M059J (cell line): ENCODE data around the gene NLRP3. TPM values are rescaled to one million over a fixed set of nuclear protein-coding genes. Genes with fewer than 3 reads are reported as not detected.
"Not testable (repeated sequence)": the region's sequence is repeated elsewhere in the genome, so short reads cannot be mapped to it uniquely, and the experiment has no call there.

Experiments used
- DNase-seq: peaks from one replicate; pipeline ENCODE4 v3.0.0-alpha.2; 2012; ENCODE audit warnings: low read depth
- total RNA-seq: library from RNA; depleted of rRNA; stranded (reverse); fragments of >200 nt; shearing (Covaris generic); gene quantifications from 2 replicates; pipeline ENCODE4 v1.2.3, GENCODE V29; 2014; rRNA removed

The NLRP3 gene
- 7.4 and 9.2 TPM in 2 replicates for total RNA-seq

DNA sequence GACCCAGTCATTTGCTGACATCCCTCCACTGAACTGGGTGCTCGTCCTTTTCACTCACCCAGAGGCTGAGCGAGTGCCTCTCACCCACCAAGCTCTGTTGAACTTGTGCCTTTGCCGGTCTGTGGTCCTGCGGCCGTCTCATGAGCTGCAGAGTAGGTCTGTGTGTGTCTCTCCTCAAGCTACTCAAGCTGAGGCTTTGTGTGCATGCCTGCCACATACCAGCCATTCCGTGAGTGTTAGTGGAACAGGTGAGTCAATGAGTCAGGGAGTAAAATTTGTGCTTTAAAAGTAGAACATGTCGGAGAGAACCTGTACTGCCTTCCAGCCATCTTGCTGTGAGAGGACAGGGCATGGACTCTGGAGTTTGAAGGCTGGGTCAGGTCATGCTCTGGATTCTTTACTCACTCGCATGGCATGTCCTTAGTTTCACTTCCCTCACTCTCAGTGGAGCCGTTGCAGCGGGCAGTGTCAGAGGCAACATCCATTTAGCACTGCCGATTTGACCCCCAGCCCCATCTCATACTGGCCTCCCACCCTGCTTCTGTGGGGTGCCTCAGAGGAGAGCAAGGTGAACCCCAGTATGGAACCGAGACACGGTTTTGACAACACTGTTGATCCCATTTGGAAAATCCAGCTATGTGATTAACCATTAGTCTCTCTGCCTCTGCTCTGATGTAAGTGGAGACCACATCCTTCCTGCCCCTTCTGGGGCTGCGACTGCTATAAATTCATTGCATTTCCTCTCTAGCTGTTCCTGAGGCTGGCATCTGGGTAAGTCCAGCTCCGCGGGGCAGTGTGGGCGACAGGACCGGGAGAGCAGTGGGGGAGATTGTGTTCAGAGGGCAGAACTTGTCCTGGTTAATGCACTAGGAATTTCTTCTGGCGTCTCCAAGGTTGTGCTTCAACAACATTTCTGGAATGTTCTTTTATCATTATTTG lies at the start of gene NLRP3:
TSS of gene NLRP3 (plus strand) at position 751 of the 939 bp plus-strand sequence. CDS start 2,628 bp downstream, outside the sequence.
- peak; percentile 82 for DNase-seq

DNA sequence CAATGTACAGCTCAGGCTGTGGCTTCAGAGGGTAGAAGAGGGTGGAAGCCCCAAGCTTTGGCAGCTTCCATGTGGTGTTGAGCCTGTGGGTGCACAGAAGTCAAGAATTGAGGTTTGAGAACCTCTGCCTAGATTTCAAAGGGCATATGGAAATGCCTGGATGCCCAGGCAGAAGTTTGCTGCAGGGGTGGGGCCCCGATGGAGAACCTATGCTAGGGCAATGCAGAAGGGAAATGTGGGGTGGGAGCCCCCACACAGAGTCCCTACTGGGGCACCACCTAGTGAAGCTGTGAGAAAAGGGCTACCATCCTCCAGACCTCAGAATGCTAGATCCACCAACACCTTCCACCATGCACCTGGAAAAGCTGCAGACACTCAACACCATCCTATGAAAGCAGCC lies 49.6 kb upstream of the NLRP3 start:
- not testable (repeated sequence) for DNase-seq

DNA sequence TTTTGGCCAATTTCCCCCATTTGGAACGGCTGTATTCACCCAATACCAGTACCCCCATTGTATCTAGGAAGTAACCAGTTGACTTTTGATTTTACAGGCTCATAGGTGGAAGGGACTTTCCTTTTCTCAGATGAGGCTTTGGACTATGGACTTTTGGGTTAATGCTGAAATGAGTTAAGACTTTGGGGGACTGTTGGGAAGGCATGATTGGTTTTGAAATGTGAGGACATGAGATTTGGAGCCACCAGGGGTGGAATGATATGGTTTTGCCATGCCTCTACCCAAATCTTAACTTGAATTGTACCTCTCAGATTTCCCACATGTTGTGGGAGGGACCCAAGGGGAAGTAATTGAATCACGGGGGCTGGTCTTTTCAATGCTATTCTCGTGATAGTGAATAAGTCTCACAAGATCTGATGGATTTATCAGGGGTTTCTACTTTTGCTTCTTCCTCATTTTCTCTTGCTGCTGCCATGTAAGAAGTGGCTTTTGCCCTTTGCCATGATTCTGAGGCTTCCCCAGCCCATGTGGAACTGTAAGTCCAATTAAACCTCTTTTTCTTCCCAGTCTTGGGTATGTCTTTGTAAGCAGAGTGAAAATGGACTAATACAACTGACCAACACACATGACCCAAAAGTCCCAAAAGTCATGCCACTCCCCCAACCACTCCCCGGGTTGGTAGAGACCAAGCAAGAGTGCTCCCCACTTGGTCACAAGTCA lies 48.9 kb upstream of the NLRP3 start:
- DNase-seq: no peak

DNA sequence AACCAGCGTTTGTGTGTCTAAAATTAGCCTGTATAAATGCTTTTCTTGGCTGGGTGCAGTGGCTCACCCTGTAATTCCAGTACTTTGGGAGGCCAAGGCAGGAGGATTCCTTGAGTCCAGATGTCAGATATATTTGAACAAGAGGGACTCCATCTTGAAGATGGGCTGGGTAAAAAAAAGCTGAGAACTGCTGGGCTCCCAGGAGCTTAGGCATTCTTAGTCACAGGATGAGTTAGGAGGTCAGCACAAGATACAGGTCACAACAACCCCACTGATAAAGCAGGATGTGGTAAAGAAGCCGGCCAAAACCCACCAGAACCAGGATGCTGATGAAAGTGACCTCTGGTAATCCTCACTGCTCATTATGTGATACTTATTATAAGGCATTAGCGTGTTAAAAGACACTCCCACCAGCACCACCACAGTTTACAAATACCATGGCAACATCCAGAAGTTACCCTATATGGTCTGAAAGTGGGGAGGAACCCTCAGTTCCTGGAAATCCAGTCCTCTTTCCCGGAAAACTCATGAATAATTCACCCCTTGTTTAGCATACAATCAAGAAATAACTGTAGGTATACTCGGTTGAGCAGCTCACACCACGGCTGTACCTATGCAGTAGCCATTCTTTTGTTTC lies 48.1 kb upstream of the NLRP3 start:
- DNase-seq: peak; percentile 87

DNA sequence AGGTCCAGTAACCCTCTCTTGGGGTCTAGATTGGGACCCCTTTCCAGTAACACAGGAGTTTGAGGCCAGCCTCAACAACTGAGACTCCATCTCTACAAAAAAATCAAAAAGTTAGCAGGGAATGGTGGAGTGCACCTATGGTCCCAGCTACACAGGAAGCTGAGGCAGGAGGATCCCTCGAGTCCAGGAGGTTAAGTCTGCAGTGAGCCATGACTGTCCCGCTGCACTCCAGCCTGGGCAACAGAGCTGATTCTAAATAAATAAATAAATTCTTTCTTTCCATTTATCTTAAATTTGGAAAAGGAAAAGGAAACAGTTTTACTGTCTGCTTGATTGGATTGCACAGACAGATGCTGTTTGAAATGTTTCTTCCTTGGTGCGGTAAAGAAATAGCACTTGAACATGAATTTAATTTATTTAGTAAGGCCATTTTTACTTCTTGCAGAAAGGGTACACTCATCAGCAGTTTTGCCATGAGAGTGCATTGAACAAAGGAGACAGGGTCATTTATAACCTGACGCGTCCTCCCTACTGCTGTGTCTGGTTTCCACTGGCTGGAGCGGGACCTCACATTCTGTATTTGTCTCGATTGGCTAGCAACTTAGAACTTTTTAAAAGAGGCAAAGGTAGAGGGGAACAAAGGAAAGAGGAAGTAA lies 47.4 kb upstream of the NLRP3 start:
- DNase-seq: no peak

DNA sequence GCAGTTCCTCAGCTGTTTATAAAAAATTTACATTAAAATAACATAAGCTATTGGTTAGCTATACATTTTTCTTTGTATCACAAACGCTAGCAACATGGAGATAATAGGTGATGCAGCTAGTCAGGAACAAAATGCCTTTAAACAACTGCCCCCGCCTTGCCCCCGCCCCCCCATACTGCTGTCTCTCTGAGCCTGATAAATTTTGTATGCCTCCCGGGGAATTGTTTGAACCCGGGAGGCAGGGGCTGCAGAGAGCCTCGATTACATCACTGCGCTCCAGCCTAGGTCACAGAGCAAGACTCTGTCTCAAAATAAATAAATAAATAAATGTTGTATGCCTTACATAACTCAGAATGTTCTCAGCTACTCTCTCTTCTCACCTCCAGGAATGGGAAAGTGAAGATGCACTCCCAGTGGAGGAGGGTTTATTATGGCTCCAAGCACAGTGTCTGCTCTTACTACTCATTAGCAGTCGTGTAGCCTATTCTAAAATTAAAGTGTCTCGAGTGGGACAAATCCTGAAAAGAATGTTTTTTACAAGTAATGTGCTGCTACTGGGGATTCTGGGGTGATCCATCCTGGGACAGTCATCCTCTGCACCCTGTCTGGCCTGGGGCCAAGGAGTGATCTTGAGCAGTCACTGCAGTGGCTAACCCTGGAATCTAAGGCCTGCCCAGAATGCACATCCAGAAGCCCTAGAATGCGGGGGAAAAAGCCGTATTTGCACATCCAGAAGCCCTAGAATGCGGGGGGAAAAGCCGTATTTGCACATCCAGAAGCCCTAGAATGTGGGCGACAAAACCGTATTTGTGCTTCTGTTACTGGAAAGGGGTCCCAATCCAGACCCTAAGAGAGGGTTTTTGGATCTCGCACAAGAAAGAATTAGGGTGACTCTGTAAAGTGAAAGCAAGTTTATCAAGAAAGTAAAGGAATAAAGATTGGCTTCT lies 44.9 kb upstream of the NLRP3 start:
- DNase-seq: peak; percentile 54

DNA sequence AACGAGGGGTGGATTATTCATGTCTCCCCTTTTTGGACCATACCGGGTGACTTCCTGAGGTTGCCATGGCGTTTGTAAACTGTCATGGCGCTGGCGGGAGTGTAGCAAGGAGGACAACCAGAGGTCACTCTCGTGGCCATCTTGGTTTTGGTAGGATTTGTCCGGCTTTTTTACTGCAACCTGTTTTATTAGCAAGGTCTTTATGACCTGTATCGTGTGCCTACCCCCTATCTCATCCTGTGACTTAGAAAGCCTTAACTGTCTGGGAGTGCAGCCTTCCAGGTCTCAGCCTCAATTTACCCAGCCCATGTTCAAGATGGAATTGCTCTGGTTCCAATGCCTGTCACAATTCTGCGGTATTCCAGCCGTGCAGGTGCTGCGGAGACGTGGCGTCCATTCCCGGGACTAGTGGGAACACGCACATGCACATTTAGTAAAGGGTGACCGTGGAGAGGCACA lies 44.1 kb upstream of the NLRP3 start:
- DNase-seq: no peak

DNA sequence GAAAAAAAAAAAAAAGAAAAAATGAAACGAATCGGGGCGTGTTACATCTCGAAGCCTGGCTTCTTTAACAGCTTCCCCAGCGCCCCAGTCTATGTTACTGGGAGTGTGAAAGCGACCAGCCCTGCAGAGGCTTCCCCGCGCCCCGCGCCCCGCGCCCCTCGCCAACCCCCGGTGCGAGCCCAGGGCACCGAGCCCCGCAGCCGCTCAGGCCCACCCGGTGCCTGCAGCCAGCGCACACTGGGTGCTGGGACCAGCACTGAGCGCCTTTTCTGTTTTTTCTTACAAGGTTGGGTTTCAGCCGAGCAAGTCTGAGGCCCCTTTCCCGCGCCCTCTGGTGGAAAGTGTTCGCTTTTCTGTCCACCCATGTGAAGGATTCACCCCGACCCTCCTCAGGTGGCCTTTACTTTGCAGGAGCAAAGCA lies 42.2 kb upstream of the NLRP3 start:
- DNase-seq: peak; percentile 49

DNA sequence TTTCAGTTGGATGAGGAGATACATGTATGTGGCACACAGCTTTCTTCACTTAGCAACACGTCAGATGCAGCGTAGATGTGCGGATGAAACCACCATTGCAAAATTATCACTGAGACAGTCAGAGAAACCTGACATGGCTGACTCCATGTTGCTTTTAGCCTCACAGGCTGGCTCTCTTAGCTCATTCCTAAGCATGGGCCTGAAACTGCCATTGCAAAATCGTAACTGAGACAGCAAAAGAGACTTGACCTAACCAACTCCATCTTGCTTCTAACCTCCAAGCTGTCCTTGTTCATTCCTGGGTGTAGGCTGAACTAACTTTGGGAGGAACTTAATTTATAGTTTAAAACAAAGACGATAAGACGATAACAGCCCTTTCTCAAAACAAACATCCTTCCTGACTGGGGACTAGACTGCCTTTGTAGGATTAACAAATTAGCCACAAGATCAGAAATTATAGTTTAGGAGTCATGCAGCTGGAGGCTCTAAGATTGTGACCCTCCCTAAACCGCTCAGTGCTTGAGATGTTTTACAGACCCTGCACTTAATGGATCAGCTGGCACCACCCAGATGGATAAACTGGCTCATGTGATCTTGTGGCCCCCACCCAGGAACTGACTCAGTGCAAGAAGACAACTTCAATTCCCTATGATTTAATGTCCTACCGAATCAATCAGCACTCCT lies 41.2 kb upstream of the NLRP3 start:
- DNase-seq: not testable (repeated sequence)

DNA sequence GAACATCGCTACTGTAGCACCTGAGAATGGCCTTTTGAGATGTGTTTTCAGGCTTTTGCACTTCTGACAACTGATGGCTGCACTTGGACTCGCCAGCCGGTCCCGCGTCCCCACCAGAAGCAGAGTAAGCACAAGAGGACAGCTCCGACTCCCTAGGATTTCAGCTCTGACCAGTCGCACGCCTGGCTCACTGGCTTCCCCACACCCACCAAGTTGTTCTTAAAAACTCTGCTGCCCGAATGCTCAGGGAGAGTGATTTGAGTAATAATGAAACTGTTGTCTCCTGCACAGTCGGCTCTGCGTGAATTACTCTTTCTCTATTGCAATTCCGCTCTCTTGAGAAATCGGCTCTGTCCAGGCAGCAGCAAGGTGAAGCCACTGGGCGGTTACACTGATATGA lies 40.2 kb upstream of the NLRP3 start:
- DNase-seq: no peak

DNA sequence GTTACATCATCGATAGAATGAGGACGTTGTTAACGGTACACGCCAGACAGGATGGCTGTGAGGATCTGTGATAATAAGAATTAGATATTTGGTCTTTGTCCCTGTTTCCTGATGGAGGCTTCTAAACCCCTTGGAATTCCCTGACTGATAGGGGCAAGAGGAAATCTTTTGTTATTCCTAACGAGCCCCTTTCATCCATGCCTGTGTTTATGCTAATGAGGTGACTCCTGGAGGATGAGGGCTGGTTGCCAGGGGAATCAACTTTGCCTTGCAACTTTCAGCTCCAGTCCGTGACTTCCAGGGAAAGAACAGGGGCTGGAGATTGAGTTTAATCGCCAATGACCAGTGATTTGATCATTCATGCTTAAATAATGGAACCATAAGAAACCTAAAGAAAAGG lies 39.3 kb upstream of the NLRP3 start:
- peak; percentile 41 for DNase-seq

DNA sequence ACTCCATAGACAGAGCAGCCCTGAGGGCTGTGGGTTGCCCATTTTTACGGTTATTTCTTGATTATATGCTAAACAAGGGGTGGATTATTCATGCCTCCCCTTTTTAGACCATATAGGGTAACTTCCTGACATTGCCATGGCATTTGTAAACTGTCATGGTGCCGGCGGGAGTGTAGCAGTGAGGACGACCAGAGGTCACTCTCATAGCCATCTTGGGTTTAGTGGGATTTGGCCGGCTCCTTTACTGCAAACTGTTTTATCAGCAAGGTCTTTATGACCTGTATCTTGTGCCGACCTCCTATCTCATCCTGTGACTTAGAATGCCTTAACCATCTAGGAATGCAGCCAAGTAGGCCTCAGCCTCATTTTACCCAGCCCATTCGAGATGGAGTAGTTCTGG lies 38.3 kb upstream of the NLRP3 start:
- not testable (repeated sequence) for DNase-seq

DNA sequence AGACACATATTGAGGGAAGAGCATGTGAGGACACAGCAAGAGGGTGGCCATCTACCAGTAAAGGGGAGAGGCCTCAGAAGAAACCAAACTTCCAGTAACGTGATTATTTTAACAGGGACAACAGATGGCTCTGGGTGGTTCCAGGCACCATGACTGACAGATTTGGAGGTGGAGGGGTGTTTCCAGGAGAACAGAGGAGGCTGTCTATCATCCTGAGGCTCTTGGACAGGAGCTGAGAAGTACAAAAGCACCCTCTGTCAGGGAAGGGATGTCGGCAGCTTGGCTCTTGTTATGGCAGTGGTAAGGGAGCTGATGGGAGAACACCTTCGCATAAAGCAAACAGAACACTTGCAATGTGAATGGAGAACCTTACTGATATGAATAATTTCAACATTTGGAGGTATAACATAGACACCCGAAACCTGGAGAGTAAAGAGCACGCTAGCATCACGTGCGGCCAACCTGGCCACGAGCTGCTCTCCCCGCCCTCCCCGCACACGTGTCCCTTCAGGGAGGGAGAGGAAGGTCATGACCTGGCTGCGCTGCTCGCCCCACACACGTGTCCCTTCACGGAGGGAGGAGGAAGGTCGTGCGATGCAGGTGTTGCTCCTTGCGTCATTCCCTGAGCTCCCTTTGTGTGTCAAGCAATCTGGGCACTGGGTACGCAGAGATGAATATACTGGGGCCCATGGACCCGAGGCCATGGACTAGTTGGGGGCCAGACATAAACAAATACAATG lies 37.5 kb upstream of the NLRP3 start:
- DNase-seq: no peak

DNA sequence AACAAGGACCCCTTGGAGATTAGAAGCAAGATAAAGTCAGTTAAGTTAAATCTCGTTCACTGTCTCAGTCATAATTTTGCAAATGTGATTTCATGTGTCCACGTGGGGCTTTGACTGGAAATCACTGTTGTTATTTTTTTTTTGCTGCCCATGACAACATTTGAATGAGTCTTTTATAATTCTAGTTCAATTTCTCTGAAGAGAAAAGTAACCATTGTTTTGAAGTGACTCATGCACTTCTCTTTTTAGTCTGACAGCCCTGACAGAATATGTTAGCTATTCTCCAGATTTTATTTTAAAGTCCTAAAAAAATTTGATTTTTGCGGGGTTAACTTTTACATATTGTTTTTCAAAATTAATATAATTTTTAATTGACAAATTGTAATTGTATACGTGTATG lies 30.7 kb upstream of the NLRP3 start:
- peak; percentile 84 for DNase-seq

DNA sequence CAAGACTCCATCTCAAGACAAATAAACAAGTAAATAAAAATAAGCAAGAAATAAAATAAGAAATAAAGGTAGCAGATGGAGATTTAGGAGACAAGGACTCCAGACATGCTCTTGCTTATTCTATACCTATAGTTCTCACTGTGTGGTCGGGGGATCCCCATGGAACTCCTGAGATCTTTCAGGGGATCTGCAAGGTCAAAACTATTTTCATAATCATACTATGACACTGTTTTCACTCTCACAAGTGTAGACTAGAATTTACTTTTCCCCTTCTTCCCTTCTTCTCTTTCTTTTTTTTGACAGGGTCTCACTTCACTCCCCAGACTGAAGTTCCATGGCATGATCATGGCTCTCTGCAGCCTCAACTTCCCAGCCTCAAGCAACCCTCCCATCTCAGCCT lies 29.8 kb upstream of the NLRP3 start:
- DNase-seq: no peak

DNA sequence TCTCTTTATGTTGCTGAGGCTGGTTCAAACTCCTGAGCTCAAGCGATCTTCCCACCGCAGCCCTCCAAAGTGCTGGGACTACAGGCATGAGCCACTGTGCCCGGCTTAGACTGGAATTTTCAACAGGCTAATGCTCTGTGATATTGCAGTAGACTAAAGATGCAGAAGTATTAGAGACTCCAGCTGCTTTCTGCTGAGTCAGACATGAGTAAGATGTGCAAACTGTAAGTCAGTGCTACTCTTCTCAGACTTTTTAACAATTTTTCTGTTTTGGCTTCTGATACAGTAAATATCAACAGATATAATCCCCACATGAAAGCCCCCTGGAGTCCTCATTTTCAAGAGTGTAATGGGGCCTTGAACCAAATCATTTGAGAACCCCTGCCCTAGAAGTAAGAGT lies 29.3 kb upstream of the NLRP3 start:
- peak; percentile 68 for DNase-seq

DNA sequence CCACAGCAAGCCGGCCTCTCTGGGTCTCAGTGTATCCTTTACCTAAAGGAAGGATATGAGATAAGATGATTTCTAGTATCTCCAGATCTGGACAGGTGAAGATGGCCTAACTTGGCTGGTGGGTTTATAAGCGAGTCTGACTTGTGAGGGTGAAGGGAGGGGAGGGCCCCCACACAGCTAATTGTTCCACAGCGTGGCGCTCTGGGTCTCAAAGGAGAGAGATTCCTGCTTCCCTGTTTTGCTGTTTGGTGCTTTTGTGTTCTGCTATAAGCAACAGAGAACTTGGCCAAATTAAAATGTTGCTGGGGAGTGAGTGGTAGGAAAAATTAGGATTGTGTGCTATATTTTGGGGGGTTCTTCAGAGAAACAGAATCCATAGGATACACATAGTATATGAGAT lies 28.9 kb upstream of the NLRP3 start:
- DNase-seq: no peak

DNA sequence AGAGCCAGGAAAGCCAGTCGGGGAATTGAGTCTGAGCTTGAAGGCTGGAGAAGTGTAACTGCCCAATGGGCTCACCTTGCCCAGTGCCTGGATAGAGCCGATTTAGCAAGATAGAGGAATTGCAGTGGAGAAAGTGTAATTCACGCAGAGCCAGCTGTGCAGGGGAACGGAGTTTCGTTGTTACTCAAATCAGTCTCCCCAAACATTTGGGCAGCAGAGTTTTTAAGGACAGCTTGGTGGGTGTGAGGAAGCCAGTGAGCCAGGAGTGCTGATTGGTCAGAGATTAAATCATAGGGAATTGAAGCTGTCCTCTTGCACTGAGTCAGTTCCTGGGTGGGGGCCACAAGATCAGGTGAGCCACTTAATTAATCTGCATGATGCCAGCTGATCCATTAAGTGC lies 28.4 kb upstream of the NLRP3 start:
- DNase-seq: peak; percentile 41

DNA sequence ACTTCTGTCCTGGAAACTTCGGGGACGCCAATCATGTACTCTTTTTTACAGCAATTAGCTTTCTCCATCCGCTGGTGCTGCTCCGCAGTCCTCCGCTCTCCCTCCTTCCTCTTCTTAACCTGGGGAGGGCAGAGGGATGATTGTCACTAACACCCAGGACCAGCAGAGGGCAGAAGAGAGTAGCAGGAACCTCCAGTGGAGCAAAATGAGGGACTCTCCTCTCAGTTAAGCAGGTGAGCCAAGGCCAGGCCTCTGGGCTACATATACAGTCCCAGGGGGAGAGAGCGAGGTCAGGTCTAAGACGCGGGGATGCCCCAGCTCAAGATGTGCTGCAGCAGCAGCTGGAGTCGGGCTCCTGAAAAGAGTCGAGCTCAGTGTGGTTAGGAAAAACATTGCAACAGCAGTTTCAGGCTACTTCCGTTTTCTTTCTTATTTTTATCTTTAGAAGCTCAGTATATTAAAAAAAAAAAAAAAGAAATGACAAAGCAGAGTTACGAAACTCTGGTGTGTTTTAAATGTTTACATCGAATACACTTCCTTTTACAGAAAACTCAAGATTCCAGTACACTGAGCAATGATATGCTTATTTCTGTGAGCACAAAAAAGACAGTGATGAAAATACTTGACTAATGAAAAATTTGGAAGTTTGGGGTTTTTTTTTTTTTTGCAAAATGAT lies 25.7 kb upstream of the NLRP3 start:
- DNase-seq: peak; percentile 75
